Cardiac septum (tissue), 1 donor: Measurements from ENCODE around the gene ACTR8. TPM values are rescaled to one million over a fixed set of nuclear protein-coding genes. Genes with fewer than 3 reads are reported as not detected.

Experiments
- DNase-seq: peaks from one replicate; pipeline ENCODE4 v3.0.0-alpha.2; 2020; ENCODE audit warnings: low spot score
- intact Hi-C: fragments of 100-400 bp; cut with DNase I; formaldehyde crosslinking; loops from one replicate; pipeline ENCODE4 v1.14.0; 2022
- total RNA-seq: library from RNA; stranded (reverse); fragmentation: NEBNext Ultra II Directional; extraction: Animal tissue kit (Norgen Biotek cat#: 25700); gene quantifications from one replicate; pipeline ENCODE4 v1.2.1, GENCODE V29; 2021
- donor health status: DM: no; HTN: no; CAD: no.

ACTR8 gene
- total RNA-seq, 1 donor from 2014 or later = 33.1 TPM

GRCh38 chr3:53820756-53821580, 61.0 kb downstream of the ACTR8 start:
- peak; percentile 69 for DNase-seq
- intact Hi-C loops = no loop called here

GRCh38 chr3:53820084-53820483, 61.9 kb downstream of the ACTR8 start:
- peak; percentile 64 for DNase-seq
- intact Hi-C loops = no loop called here

GRCh38 chr3:53819163-53819868, 62.6 kb downstream of the ACTR8 start:
- intact Hi-C loops = no loop called here

GRCh38 chr3:53818221-53819162, 63.5 kb downstream of the ACTR8 start:
- intact Hi-C loops = no loop called here
- DNase-seq = peak; percentile 55

More at GRCh38 chr3:53819163-53819868, 62.6 kb downstream of the ACTR8 start:
- peak; percentile 57 for DNase-seq

- intact Hi-C loops = no loop called here
- DNase-seq = no peak
Measured at GRCh38 chr3:53817809-53818208, 64.1 kb downstream of the ACTR8 start.

- peak; percentile 22 for DNase-seq
- intact Hi-C loops = no loop called here
Measured at GRCh38 chr3:53817211-53817610, 64.7 kb downstream of the ACTR8 start.

Other genes with a start within 250 kb of the ACTR8 start
- 0.92 TPM for gene CHDH, start 35.7 kb downstream of the ACTR8 start, total RNA-seq
- gene IL17RB, start 35.6 kb downstream of the ACTR8 start, total RNA-seq = 0.08 TPM
- gene SELENOK, start 9.7 kb upstream of the ACTR8 start, total RNA-seq = 89.3 TPM
- gene CACNA2D3, start 240.4 kb upstream of the ACTR8 start, total RNA-seq = 11.3 TPM